A549 (cell line): ENCODE results near the gene TMEM260.

ENCODE experiments used
- EHMT2 ChIP-seq: fragments of 200-600 bp; sonication (generic); IDR thresholded peaks from 2 replicates; pipeline ENCODE4 v1.6.1; 2016; ENCODE audit warnings: antibody characterized with exemption, low read depth, mild to moderate bottlenecking, moderate library complexity
- EP300 ChIP-seq, 2 experiments: fragments of >200 bp; sonication (Bioruptor Twin); formaldehyde crosslinking; IDR thresholded peaks; 2 replicates in 1 of 2; 3 replicates in 1 of 2; pipeline ENCODE4 v1.6.1; 2016 to 2017
- HOXA7 ChIP-seq: fragments of 250-450 bp; sonication (Bioruptor Pico); IDR thresholded peaks from 2 replicates; pipeline ENCODE4 v1.5.0; 2020; ENCODE audit warnings: mild to moderate bottlenecking, moderate library complexity
- JUN ChIP-seq, 2 experiments: fragments of >200 bp; sonication (Bioruptor Twin); formaldehyde crosslinking; IDR thresholded peaks; 2 replicates in 1 of 2; 3 replicates in 1 of 2; pipeline ENCODE4 v1.6.1; 2016 to 2017
- JUNB ChIP-seq: fragments of >200 bp; sonication (Bioruptor Twin); formaldehyde crosslinking; IDR thresholded peaks from 2 replicates; pipeline ENCODE4 v1.6.1; 2016
- POLR2A ChIP-seq: IDR thresholded peaks from 2 replicates; pipeline ENCODE4 v1.6.1; 2012; ENCODE audit warnings: mild to moderate bottlenecking, low read length
- SMC3 ChIP-seq: fragments of >200 bp; sonication (Bioruptor Twin); formaldehyde crosslinking; IDR thresholded peaks from 3 replicates; pipeline ENCODE4 v1.6.1; 2018; ENCODE audit warnings: inconsistent platforms
- USF2 ChIP-seq: fragments of 450-650 bp; IDR thresholded peaks from 2 replicates; pipeline ENCODE4 v1.6.1; 2014; ENCODE audit warnings: antibody characterized with exemption

- no peak for TF ChIP-seq JUN (IDR thresholded peaks at IDR 0.05)
- TF ChIP-seq JUNB: no peak
- TF ChIP-seq SMC3: no peak
- TF ChIP-seq HOXA7 (CRISPR knock-in tag): no peak
- no peak for TF ChIP-seq EHMT2
- TF ChIP-seq USF2: no peak
- TF ChIP-seq POLR2A: no peak
- TF ChIP-seq EP300 (IDR thresholded peaks at IDR 0.05): no peak
Observed at GRCh38 chr14:56635041-56635440, 55.4 kb downstream of the TMEM260 start.
